Breast epithelium (tissue), 3 donors: ENCODE results near the gene ITLN1.

ENCODE experiments used
- CTCF ChIP-seq, 3 donors: fragments of 450-650 bp; IDR thresholded peaks; one replicate each; pipeline ENCODE4 v1.5.1; 2016 to 2017; ENCODE audit warnings: antibody characterized with exemption in 3 of 3, mild to moderate bottlenecking in 3 of 3, moderate library complexity in 3 of 3
- POLR2AphosphoS5 ChIP-seq, 3 donors: sonication (generic); formaldehyde crosslinking; IDR thresholded peaks; one replicate each; pipeline ENCODE4 v1.6.1; 2017; ENCODE audit warnings: antibody characterized with exemption in 3 of 3

DNA sequence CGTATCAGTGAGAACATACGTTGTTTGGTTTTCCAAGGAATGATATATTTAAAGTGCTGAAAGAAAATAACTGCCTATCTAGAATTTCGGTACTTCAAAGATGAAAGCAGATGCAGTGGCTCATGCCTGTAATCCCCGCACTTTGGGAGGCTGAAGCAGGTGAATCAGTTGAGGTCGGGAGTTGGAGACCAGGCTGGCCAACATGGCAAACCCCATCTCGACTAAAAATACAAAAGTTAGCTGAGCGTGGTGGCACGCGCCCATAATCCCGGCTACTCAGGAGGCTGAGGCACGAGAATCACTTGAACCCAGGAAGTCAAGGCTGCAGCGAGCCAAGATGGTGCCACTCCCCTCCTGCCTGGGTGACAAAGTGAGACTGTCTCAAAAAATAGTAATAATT, 38.7 kb downstream of the ITLN1 start:
- TF ChIP-seq CTCF (IDR thresholded peaks at IDR 0.05) (no peak), POLR2AphosphoS5 (IDR thresholded peaks at IDR 0.05) (no peak)
